M059J (cell line): ENCODE data around the gene NAB2. TPM values are rescaled to one million over a fixed set of nuclear protein-coding genes. Genes with fewer than 3 reads are reported as not detected.
A peak's percentile ranks its signal among the peaks of the same experiment; 100 is the strongest.
"Not testable (repeated sequence)": the region's sequence is repeated elsewhere in the genome, so short reads cannot be mapped to it uniquely, and the experiment has no call there.

Experiments
- DNase-seq: peaks from one replicate; pipeline ENCODE4 v3.0.0-alpha.2; 2012; ENCODE audit warnings: low read depth
- total RNA-seq: library from RNA; depleted of rRNA; stranded (reverse); fragments of >200 nt; shearing (Covaris generic); gene quantifications from 2 replicates; pipeline ENCODE4 v1.2.3, GENCODE V29; 2014

Gene NAB2
- total RNA-seq, 1 experiment from 2014 or later, result 18.9 TPM

DNA sequence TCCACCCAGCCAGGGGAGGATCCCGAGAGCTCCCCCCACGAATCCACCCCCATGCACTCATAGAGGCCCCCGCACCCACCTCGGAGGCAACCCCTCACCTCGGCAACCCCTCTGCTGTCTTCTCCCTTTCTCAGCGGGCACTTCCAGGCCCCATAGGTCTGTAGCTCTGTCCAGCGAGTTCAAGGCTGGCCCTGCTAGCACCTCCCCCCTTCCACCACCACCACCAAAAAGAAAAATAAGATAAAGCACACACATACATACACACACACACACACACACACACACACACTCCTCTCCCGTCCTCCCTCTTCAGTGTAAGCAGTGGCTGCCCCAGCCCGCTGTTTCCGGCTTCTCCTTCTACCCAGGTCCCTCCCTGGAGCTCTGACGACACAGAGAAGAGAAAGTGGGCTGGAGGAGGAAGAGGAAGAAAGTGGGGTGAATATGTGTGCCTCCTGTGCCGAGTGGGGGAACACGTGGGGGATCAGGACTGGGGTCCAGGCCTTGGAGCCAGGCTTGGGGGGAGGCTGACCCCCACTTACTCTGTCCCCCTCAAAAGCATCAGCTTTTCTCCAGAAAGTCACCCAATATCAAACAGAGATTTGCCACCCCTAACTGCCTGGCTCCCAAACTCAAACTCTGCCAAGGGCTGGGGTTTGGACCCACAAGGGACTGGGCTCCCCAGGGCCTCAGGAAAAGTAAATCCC lies 22.3 kb downstream of the NAB2 start, which contains the start of gene STAT6:
Gene STAT6, minus strand, starts transcription at position 332 of the 704 bp plus-strand sequence. CDS start 3,084 bp downstream, outside the sequence.
- DNase-seq, result no peak

DNA sequence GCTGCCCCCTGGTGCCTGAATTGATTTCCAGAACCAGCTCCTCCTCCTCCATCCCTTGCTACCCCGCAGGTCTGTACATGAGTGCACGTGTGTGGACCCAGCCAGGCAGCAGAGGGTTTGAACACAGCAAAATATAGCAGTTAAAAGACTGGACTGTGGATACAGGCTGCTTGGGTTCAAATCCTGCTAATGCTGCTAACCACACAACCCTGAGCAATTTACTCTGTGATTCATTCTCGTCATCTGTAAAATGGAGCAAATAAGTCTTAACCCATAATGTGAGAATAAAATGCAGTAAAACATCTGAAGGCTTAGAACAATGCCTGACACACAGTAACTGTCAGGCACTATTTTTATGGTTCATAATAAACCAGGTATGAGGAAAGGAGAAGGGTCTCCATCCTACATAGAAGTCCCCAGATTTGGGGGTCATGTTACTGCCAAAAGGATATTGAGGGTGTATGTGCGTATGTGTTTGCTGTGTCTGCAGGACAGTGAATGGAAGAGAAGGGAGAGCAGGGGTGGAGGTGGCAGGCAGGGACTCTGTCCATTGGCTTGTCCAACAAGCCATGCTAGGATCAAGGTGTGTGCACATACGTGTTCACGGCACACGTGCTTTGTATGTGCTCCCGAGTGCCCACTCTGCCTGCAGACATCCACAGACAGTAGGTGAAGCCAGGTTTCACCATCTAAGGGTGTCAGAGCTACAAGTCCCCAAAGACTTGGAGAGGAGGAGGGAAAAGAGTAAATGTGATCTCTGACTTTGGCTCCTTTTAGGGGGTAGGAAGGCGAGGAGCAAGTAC lies 23.8 kb downstream of the NAB2 start:
- no peak for DNase-seq

DNA sequence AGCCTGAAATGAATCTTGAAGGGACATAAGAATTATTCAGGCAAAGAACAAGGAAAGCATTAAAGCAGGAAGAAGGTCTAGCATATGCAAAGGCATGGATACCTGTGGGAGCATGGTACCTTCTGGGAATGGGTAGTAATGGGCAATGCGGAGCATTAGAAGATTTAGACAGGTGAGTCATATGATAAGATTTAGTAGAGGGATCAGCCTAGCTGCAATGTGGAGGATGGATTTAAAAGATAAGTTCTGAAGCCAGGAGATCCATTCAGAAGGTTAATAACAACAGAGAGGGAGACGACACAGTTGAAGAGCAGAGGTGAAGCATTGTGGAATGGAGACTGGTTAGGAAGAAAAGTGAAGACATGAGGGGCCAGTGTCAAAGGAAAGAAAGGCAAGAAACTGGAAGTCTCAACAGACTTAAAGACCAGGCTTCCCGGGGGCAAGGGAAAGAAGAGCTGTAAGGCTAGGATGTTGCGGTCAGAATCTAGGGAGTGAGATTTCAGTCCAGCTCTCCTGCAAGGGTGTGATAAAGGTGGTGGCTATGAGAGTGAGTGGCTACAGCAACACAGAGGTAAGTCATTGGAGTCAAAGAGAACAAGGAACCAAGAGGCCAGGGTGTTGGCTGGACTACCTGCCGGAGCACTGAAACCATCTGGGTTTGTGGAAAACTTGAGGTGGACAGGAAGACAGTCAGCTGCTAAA lies 27.8 kb downstream of the NAB2 start:
- no peak for DNase-seq

DNA sequence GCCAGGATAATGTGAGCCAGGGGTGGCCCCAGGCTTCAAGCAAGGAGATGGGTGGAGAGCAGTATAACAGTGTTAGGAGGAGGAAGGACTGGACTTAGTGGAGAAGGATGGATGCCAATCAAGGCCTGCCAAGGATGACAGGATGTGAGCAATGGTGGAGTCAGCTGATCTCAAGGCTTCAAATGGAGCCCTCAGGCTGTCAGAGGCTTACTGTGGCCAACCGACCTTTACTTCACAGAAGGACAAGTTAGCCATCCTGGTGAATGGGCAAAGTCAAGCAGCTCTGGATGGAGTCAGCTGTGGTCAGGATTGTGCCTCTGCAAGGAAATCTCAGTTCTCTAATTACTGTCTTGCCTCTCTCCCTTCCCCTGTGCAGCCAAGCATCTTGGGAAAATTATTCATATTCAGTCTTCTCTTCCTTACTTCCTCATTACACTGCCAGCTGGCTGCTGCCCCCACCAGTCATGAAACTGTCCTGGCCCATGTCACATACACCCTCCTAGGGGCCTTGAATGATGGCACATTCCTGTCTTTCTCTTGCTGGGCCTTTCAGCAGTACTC lies 29.9 kb downstream of the NAB2 start:
- DNase-seq, result peak; percentile 92

DNA sequence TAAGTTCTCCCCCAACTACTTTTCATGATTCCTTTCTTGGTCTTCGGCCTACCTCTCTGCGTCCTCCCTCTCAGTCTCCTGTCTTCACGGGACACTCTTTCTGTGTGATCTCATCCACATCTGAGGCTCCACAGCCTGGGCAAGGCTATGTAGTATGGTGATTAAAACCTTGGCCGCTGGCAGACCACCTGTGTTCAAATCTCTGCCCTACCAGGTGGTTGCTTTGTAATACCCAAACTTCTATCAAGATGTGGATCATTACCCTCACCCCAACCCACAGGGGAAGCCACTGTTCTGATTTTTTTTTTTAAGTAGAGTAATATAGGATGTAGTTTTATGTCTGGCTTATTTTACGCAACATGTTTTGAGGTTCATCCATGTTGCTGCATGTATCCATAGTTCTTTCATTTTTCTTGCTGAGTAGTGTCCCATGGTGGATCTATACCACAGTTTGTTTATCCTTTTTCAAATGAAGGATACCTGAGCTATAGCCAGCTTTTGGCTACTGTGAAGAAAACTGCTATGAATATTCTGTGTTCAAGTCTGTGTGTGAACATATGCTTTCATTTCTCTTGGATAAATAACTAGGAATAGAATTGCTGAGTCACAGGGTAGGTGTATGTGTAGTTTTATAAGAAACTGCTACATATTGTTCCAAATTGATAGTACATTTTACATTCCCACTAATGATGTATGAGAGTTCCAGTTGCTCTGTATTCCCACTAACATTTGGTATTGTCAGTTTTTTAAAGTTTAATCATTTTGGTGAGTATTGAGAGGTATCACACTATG lies 30.6 kb downstream of the NAB2 start:
- DNase-seq, result no peak

DNA sequence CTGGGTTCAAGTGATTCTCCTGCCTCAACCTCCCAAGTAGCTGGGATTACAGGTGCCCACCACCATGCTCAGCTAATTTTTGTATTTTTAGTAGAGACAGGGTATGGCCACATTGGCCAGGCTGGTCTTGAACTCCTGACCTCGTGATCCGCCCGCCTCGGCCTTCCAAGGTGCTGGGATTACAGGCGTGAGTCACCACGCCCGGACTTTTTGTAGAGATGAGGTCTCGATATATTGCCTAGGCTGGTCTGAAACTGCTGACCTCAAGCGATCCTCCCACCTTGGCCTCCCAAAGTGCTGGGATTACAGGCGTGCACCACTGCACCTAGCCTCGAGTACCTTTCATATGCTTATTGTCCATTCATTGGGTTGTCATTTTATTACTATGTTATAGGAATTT lies 31.8 kb downstream of the NAB2 start:
- DNase-seq, result not testable (repeated sequence)

DNA sequence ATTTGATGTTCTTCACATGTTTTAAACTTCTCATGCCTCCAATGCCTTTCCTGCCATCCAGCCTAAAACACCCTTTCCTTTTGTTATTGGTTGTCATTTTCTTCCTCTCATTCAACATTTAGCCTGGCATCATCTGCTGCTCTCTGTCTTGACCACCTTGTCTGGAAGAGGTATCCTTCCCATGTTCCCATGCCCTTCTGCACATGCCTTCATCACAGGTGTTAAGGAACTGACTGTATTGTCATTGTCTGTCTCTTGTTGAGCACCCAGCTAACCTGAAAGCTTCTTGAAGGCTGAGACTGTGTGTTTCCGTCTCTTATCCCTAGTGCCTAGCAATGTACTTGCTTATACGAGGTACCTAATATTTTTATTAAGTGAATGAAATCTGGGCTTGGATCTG lies 34.9 kb downstream of the NAB2 start:
- no peak for DNase-seq

DNA sequence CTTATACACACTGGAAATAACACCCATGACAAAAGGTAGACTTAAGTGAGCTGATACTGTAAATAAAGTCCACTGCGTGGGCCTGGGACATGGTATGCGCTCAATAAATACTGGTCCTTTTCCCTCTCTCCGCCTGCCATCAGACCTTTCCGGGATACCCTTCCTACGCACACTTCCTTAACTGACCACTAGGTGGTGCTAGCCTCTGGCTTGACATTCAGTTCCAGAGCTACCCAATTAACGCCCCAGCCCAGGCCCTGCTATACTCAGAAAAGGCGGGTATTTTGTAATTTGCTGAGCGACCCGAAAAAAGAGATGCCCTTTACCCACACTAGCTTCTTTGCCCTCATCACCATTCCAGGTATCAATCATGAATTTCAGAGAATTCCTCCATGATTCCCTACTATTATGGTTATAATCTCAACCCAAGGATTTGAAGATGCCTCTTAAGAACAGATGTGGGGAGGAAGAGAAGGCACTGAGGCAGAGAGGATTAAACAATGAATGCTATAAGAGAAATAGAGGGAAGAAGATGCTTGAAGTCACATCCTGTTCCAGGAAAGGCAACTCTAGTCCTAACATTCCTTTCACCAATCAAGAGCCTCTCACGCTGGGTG lies 35.5 kb downstream of the NAB2 start:
- peak; percentile 66 for DNase-seq

DNA sequence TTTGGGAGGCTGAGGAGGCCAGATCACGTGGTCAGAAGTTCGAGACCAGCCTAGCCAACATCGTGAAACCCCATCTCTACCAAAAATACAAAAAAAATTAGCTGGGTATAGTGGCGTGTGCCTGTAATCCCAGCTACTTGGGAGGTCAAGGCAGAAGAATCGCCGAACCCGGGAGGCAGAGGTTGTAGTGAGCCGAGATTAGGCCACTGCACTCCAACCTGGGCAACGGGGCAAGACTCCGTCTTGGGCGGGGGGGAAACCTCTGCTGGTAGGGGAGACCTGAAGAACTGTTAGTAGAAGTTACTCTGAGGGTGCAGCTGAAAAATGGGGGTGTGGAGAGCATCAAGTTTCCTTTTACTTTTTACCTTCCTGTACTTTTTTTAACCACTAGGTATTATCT lies 37.1 kb downstream of the NAB2 start:
- DNase-seq, result no peak

DNA sequence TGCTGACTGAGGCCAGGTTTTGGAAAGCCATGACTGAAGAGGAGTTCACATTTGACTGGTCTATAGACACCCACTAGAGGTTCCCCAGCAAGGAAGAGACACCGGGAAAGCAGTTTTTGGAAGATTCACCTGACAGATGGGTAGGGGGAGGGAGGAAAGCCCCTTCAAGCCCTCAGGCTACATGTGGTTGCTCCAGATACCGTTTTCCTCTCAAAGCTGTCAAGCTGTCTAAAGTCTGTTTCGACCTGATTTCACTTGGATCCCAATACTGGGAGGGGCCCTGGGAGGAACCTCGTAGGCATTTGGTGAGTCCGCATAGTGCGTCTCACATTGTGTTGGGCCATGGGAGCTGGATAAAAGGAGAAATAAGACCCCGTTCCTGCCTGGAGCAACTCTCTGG lies 37.6 kb downstream of the NAB2 start:
- no peak for DNase-seq

DNA sequence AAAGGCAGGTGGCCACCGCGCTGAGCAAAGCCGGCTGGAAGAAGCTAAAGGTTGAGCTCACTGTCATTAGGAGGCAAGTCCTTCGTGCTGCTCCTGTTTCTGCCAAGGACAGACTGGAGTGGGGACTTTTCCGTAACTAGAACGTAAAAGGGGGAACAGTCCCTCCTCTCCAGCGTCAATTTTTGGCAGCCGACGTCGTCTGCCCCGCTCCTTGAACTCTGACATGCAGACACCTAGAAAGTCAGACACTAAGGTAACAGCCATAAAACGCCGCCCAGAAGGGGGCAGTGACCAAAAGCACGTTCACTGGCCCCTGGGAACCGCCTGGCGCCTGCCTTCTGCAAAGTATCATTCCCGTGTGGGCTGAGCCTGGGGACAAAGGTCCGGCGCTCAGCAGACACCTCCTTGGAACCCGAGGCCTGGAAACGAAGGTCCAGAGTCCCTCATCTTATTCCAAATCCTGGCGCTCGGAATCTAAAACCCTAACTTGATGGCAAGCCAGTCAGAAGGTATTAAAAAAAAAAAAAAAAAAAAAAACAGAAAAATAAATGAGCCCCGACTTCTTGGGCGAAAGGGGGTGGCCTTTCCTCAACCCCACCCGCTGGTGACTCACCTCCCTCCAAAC lies 38.3 kb downstream of the NAB2 start:
- peak; percentile 74 for DNase-seq

DNA sequence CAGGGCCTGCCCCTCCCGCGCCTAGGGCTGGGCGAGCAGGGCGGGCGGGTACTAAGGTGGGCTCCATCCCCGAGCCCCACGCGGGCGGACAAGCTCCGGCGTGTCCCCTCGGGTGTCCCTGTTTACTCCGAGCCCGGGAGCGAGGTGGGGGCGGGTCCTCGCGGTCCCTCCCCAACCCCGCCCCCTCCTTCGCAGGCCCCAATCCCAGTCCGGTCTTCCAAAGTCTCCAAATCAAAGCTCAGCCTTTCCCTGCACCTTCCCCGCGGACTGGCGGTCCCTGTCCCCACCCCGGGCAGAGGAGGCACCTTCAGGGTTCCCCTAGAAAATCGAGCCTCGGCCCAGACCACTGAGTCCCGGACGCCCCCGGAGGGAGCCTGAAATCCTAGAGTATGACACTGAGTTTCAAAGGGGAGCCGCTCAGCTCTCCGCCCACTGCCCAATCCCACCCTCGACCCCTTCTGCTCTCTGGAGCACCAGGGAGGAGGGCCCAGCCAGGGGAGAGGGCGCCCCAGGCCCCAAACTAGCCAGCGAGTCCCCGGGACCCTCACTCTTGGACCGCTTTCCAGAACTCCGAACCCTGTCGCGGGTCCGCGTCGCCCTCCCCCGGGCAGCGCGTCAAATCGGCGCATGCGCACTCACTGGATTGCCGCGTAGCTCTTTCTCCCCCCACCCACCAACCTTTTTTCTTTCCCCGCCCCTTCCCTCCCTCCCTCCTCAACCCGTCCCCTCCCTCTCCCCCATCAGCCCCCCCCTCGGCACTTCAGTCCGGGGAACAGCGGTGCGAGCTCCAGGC lies 39.0 kb downstream of the NAB2 start, which contains the start of gene LRP1:
Gene LRP1, plus strand, starts transcription at position 758 of the 793 bp plus-strand sequence. CDS start 482 bp downstream, outside the sequence.
- DNase-seq, result peak; percentile 79

DNA sequence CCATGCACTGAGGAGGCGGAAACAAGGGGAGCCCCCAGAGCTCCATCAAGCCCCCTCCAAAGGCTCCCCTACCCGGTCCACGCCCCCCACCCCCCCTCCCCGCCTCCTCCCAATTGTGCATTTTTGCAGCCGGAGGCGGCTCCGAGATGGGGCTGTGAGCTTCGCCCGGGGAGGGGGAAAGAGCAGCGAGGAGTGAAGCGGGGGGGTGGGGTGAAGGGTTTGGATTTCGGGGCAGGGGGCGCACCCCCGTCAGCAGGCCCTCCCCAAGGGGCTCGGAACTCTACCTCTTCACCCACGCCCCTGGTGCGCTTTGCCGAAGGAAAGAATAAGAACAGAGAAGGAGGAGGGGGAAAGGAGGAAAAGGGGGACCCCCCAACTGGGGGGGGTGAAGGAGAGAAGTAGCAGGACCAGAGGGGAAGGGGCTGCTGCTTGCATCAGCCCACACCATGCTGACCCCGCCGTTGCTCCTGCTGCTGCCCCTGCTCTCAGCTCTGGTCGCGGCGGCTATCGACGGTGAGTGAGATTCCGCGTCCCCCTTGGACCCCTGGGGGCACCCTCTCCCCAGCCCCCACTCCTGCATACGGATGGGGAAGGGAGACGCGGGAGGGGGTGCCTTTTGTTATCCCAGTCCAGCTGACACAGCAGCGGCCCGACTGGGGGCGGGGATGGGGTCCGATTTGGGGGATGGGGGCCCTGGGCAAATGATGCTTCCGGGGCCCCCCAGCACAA lies 39.8 kb downstream of the NAB2 start:
- no peak for DNase-seq

DNA sequence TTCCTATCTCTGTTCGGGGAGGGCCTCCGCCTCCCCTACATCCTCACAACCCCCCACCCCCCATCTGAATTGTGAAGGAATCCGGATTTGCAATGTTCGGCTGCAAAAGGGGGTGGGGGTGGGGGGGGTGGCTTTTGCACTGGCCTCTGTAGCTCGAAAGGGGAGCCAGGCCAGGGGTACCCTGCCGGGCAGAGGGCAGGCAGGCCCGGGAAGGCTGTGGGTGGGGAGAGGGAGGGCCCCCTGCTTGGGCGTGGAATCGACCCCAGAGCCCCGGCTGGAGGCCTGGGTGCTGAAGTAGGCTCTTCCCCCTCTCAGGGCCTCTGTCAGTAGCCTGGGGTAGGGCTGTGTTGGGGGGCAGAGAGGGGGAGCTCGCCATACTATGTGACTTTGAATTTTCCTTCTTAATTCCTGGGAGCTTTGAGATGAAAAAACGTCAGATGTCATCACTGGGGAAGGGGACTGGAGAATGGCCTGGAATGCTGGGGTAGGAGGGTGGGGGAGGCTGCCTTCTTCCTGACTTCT lies 40.5 kb downstream of the NAB2 start:
- DNase-seq, result no peak

DNA sequence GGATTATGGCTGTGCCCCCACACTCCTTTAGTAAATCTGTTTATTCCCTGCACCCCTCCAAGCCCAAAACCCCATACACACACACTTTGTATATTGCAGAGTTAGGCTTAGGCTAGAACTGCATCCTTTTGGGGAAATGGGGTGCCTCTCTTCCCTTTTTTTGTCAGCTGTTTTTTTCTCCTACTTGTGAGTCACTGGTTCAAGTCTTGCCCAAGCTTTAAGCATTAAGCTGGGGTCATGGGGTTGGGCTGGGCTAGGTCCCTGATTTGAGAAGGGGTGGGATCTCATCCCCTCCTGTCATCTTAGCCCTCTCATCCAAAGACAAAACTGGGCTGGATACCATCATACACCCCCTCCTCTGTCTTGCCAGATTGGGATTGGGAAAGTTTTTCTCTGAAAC lies 41.0 kb downstream of the NAB2 start:
- DNase-seq, result no peak

DNA sequence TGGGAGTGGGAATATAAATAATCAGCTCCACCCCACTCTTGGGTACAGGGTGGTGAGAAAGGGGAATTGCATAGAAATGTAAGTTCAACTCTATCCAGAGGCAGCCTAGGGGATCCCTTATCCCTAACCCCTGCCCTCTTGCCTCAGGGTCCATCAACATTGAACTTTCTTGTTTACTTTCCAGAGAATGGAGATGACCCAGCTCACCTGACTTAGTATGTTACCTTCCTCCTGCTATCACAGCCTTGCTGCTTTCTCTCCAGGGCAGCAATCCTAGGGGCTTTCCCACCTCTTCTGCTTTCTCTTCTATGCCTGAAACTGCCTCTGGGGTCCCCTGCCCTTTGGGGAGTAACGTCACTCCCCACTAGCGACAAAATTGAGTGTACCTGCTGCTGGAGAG lies 42.0 kb downstream of the NAB2 start:
- DNase-seq, result no peak

DNA sequence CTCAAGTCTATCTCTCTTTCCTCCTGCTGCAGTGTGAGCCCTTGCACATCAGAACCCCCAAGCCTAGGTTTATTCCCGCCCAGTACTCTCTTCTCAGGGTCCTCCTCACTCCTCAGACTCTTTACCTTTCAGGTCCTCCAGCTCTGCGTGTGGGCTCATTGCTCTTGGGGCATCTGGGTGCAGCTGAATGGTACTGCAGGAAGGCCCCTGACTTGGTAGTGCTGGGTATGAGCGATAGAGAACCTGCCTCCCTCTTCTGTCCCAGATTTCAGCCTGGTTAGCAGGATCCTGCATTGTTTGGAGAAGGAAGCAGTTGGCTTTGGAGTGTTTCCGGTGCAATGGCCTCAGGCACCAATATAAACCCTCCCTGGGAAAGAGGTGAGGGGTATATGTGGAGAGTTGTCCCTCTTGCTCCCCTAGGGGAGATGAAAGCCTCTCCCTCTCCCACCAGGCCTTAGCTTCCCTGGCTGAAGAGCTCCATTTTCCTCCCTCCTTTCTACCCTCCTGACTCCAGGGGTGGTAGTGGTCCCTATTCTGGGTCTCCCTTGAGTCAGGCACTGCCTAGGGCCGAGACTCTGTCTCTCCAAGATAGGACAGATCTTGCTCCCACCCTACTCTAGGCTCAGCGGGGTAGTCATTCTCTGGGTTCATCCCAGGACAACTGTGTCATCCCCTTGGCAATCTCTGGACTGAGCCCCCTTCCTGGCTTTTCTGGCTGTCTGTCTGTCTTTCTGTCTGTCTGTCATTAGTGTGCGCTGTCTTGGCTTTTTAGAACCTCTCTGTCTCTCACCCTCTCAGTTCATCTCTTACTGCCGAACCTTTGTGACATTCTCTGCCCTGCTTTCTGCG lies 43.2 kb downstream of the NAB2 start:
- no peak for DNase-seq
